Measurements from ENCODE around the gene SLC15A1. TPM values are rescaled to one million over a fixed set of nuclear protein-coding genes. Genes with fewer than 3 reads are reported as not detected.
A peak's percentile ranks its signal among the peaks of the same experiment; 100 is the strongest.

The SLC15A1 gene
- total and polyA plus RNA-seq, 12 donors, result 0.01 TPM; not detected in 11

DNA sequence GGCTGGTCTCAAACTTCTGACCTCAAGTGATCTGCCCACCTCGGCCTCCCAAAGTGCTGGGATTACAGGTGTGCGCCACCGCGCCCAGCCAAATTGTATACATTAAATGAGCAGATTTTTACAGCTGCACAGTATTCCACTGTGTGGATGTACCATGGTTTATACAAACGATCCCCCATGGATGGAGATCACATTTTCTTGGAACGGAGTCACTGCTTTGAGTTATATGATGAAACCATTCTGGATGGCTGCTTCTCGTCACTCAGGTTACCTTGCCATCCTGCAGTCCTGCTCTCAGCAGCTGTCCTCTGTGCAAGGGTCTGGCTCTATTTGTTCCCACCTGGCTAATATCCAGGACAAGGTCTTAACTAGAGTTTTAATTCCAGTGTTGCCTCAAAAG lies 39.1 kb upstream of the SLC15A1 start:
- intact Hi-C loops (cut with DNase I), result no loop called here
- WGBS, 2 donors, result 87 to 88% methylated on average over 7 of the region's 7 CpGs
- DNase-seq (no peak), ATAC-seq (no peak)
- H3K36me3 ChIP-seq, result peaks cover 0 to 50% (median 30%) of the 10 kb centered on the region in 9 donors
- H3K27ac ChIP-seq, result no peak overlapping the region
- no peak overlapping the region for H3K4me3 ChIP-seq
- H3K27me3 ChIP-seq, result peaks cover 0 to 6% (median 0%) of the 10 kb centered on the region in 7 donors
- H3K4me1 ChIP-seq, result no peaks in the 10 kb centered on the region
- TF ChIP-seq, protein P1, sequence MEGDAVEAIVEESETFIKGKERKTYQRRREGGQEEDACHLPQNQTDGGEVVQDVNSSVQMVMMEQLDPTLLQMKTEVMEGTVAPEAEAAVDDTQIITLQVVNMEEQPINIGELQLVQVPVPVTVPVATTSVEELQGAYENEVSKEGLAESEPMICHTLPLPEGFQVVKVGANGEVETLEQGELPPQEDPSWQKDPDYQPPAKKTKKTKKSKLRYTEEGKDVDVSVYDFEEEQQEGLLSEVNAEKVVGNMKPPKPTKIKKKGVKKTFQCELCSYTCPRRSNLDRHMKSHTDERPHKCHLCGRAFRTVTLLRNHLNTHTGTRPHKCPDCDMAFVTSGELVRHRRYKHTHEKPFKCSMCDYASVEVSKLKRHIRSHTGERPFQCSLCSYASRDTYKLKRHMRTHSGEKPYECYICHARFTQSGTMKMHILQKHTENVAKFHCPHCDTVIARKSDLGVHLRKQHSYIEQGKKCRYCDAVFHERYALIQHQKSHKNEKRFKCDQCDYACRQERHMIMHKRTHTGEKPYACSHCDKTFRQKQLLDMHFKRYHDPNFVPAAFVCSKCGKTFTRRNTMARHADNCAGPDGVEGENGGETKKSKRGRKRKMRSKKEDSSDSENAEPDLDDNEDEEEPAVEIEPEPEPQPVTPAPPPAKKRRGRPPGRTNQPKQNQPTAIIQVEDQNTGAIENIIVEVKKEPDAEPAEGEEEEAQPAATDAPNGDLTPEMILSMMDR (IDR thresholded peaks at IDR 0.05), result no peak
- H3K9me3 ChIP-seq, result no peaks in the 10 kb centered on the region

DNA sequence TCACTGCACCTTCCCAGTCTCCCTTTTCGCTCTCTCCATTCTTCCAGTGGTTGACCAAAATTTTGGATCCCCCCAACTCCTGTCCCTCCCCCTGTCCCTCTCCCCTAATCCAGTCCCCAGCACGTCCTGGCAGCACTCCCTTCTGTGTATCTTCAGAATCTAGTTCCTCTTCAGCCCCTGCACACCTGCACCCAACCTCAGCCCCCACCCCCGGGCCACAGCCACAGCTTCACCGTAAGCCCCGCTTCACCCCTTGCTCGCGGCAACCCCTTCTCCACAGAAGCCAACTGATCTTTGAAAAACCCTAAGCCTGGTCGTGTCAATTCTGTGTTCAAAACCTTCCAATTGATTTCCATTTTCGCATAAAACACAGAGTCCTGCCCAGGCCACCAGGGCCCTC lies 35.5 kb upstream of the SLC15A1 start:
- Histone ChIP-seq H3K4me1 (no peaks in the 10 kb centered on the region), H3K9me3 (peaks cover 0 to 4% (median 0%) of the 10 kb centered on the region in 11 donors), H3K36me3 (peaks cover 0 to 14% (median 6%) of the 10 kb centered on the region in 9 donors), H3K27me3 (peaks cover 0 to 6% (median 0%) of the 10 kb centered on the region in 7 donors), H3K27ac (no peak overlapping the region), H3K4me3 (no peak overlapping the region)
- intact Hi-C loops (cut with DNase I), result no loop called here
- DNase-seq, result no peak
- TF ChIP-seq, protein P1 (IDR thresholded peaks at IDR 0.05), result no peak
- ATAC-seq, result peak in 1 of 8 donors; percentile 11
- WGBS, 2 donors, result 89 to 90% methylated on average over 9 of the region's 9 CpGs

DNA sequence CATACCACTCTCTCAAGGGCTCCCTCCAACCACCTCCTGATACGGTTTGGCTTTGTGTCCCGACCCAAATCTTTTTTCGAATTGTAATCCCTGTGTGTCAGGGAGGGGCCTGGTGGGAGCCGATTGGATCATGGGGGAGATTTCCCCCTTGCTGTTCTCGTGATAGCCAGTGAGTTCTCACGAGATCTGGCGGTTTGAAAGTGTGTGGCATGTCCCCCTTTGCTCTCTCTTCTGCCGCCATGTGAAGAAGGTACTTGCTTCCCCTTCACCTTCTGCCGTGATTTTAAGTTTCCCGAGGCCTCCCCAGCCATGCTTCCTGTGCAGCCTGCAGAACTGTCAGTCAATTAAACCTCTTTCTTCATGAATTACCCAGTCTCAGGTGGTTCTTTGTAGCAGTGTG lies 34.7 kb upstream of the SLC15A1 start:
- ATAC-seq, result no peak
- WGBS, 2 donors, result 77% methylated on average over 10 of the region's 10 CpGs
- peaks cover 0 to 4% (median 0%) of the 10 kb centered on the region in 11 donors for H3K9me3 ChIP-seq
- no peak for DNase-seq
- TF ChIP-seq, protein P1 (IDR thresholded peaks at IDR 0.05), result no peak
- H3K27me3 ChIP-seq, result peaks cover 0 to 6% (median 0%) of the 10 kb centered on the region in 7 donors
- no peak overlapping the region for H3K27ac ChIP-seq
- no peak overlapping the region for H3K4me3 ChIP-seq
- H3K4me1 ChIP-seq, result no peaks in the 10 kb centered on the region
- intact Hi-C loops (cut with DNase I), result no loop called here
- H3K36me3 ChIP-seq, result peaks cover 0 to 6% (median 0%) of the 10 kb centered on the region in 9 donors

DNA sequence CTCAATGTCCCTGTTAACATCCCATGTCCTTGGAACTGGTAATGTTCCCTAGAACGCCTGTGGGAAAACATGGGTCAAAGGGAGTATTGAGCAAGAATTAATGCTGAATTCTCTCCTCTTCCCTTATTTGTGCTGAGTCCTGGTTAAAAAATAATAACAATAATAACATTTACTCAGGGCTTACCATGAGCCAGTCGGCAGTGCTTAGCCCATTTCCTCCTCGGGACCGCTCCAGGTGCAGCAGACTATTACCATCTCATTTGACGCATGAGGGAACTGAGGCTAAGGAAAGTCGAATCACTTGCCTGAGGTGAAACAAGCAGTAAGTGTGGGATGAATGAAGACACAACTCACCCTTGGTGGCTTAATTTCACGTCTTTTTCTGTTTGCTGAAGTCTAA lies 33.6 kb upstream of the SLC15A1 start:
- no peaks in the 10 kb centered on the region for H3K36me3 ChIP-seq
- ATAC-seq (no peak), DNase-seq (no peak)
- no peak overlapping the region for H3K4me3 ChIP-seq
- 81 to 85% methylated on average over 7 of the region's 7 CpGs for WGBS, 2 donors
- no peak overlapping the region for H3K27ac ChIP-seq
- TF ChIP-seq, protein P1 (IDR thresholded peaks at IDR 0.05), result no peak
- H3K27me3 ChIP-seq, result peaks cover 0 to 6% (median 0%) of the 10 kb centered on the region in 7 donors
- no peaks in the 10 kb centered on the region for H3K4me1 ChIP-seq
- peaks cover 0 to 4% (median 0%) of the 10 kb centered on the region in 11 donors for H3K9me3 ChIP-seq
- intact Hi-C loops (cut with DNase I), result no loop called here
